HG03135 (cell line): ENCODE results near the gene CLCN2.

Source experiments
- ATAC-seq: cut with Tn5 transposase; IDR thresholded peaks from one replicate; pipeline ENCODE4 v1.9.1; 2021; ENCODE audit warnings: mild to moderate bottlenecking, moderate library complexity; ENCODE audit not compliant: unreplicated experiment

CLCN2 gene

DNA sequence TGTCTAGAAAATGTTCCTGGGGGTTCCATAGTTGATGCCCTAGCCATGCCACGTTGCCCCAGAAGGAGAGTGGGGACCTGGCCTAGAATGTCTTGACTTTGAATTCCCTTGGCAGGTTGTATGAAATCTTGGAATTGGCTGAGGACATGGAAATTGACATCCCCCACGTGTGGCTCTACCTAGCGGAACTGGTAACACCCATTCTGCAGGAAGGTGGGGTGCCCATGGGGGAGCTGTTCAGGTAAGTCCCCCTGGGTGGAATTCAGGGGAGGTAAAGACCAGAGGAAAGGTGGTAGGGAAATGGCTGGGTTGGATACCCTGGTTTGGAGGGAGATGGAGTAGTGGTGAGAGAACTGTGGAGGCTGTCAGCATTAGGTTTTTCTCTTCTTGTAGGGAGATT, 32.9 kb downstream of the CLCN2 start:
- no peak for ATAC-seq

DNA sequence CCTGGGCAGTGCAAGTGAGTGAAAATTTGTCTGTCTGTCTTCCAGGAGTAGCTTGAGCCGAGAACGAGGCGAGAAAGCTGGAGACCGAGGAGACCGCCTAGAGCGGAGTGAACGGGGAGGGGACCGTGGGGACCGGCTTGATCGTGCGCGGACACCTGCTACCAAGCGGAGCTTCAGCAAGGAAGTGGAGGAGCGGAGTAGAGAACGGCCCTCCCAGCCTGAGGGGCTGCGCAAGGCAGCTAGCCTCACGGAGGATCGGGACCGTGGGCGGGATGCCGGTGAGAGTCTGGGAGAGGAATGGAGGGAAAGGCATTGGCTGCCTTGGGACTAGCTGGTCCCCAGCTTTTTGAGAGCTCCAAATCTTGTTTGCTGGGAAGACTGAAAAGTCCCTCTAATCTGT, 34.2 kb downstream of the CLCN2 start:
- no peak for ATAC-seq

DNA sequence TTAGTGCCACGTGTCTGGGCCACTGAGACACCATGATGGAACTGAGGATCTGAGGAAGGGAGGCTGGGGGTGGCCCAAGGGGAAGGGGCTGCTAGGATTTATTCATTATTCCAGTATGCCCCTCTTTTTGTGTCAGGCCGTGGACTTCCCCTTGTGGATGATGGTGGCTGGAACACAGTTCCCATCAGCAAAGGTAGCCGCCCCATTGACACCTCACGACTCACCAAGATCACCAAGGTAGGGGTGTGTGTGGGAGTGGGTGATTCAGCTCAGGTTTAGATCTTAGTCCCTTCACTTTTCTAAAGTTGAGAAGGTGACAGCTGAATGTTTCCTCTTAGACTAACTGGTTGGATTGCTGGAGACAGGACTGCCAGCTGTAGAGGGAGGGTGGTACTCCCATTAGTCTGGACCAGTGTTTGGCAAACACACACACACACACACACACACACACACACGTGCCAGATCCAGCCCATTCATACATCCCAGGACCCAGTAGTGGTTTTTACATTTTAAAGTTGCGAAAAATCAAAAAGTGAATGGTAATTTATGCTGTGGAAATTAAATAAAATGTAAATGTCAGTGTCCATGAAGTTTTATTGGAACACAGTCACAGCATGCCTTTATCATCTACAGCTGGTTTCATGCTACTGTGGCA, 35.6 kb downstream of the CLCN2 start:
- ATAC-seq, result no peak

DNA sequence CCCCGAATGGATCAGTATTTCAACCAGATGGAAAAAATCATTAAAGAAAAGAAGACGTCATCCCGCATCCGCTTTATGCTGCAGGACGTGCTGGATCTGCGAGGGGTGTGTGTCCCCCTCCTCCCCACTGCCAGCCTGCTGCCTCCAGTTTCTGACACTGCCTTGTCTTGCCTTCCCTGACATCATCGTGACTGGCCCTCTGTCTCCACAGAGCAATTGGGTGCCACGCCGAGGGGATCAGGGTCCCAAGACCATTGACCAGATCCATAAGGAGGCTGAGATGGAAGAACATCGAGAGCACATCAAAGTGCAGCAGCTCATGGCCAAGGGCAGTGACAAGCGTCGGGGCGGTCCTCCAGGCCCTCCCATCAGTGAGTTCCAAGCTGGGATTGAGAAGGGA, 36.1 kb downstream of the CLCN2 start:
- no peak for ATAC-seq

DNA sequence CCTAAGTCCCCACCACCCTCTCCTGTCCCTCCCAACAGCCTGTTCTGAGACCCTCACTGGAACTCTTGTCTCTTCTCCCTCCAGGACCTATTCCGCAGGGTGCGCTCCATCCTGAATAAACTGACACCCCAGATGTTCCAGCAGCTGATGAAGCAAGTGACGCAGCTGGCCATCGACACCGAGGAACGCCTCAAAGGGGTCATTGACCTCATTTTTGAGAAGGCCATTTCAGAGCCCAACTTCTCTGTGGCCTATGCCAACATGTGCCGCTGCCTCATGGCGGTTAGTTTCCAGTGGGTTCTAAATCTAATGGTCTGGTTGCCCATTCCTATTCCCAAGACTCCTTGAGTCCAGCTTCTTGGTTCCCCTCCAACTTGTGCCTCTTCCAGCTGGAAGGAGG, 37.7 kb downstream of the CLCN2 start:
- no peak for ATAC-seq

DNA sequence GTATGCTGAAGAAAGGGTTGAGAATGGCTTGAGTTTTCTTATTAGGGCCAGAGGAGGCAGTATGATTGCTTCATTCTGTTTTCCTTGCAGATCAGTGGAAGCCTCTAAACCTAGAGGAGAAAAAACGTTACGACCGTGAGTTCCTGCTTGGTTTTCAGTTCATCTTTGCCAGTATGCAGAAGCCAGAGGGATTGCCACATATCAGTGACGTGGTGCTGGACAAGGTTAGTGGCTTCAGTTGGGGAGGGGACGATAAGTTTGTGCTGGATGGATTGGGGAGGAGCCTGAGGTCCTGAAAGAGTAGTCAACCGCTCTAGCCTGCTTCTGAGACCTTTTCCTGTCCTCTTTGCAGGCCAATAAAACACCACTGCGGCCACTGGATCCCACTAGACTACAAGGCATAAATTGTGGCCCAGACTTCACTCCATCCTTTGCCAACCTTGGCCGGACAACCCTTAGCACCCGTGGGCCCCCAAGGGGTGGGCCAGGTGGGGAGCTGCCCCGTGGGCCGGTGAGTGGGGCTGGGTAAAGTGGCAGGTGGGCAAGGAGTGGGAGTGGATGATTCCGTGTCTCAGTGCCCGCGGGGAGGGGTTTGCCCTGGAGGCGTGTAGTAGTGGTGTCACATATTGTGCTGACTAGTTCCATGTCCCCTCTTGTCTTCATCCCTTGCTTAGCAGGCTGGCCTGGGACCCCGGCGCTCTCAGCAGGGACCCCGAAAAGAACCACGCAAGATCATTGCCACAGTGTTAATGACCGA, 38.5 kb downstream of the CLCN2 start:
- no peak for ATAC-seq

DNA sequence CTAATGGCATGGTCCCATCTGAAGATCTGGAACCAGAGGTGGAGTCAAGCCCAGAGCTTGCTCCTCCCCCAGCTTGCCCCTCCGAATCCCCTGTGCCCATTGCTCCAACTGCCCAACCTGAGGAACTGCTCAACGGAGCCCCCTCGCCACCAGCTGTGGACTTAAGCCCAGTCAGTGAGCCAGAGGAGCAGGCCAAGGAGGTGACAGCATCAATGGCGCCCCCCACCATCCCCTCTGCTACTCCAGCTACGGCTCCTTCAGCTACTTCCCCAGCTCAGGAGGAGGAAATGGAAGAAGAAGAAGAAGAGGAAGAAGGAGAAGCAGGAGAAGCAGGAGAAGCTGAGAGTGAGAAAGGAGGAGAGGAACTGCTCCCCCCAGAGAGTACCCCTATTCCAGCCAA, 39.7 kb downstream of the CLCN2 start:
- no peak for ATAC-seq

DNA sequence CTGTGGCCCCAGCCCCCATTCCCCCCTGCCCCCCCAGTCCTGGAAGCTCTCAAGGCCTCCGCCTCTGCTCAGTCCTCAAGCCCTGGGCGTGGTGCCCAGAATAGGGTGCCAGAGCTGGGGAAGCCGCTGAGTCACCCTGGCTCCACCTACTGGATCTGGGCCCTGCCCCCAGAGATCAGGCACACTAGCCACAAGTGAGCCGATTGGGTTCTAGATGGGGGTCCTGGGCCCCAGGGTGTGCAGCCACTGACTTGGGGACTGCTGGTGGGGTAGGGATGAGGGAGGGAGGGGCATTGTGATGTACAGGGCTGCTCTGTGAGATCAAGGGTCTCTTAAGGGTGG, 41.3 kb downstream of the CLCN2 start:
- ATAC-seq, result no peak

DNA sequence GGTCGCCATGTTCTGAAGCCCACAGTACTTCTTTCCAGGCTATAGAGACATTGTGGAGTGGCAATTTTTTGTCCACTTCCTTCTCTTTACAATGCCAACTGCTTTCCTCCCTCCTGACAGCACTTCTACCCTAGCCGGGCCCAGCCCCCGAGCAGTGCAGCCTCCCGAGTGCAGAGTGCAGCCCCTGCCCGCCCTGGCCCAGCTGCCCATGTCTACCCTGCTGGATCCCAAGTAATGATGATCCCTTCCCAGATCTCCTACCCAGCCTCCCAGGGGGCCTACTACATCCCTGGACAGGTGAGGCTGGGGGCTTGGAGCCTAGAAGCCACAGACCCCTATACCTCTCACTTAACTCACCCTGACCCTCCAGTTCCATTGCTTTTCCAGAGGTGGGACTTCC, 44.2 kb downstream of the CLCN2 start:
- no peak for ATAC-seq

DNA sequence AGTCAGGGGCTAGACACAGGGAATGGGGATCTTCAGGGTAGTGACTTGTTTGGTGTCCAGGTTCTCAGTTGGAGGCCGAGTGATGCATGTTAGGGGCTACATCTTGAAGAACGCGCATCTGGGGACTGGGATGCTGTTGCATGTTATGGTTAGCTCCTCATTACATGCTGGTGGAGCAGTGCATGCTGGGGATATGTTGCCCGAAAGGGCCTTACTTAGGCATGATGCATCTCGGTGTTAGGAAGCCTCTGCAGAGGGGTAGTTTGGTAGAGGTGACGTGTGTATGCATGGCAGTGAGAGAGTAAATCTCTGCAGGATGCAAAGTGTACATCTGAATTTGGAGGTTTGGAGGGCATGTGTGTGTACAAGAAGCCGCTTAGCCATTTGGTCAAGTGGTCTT, 44.6 kb downstream of the CLCN2 start:
- no peak for ATAC-seq

DNA sequence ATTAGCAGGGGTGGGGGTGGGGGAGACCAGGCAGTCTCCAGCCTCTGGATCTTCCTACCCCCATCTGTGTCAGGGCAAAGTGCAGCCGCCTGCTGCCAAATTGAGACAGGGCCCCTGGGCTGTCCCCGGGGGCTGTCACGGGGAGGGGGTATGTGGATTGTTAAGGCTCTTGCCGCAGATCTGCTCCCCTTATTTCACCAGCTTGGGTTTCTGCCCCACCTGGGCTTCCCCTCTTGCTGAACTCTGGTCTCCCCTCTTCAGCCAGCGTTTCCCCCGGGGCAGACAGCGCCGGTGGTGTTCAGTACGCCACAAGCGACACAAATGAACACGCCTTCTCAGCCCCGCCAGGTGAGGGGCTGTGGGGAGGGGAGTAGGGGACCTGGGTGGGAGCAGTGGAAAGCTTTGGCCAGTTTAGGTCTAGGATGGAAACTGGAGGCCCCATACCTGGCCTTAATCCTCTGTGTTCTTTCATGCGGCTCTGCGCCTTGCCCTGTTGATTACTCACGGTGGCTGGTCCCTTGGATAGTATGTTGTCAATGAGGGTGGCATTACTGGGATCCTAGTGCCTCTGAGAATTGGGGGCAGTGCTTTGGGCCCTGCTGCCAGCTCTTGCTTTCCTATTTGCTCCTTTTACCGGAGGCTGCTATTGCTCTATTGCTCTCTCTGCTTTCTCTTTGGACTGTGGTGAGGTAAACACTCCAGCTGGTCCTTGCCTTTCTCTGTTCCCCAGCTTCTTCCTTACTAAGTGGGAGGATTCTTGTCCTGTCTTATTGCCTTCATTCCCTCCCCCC, 45.3 kb downstream of the CLCN2 start:
- no peak for ATAC-seq

DNA sequence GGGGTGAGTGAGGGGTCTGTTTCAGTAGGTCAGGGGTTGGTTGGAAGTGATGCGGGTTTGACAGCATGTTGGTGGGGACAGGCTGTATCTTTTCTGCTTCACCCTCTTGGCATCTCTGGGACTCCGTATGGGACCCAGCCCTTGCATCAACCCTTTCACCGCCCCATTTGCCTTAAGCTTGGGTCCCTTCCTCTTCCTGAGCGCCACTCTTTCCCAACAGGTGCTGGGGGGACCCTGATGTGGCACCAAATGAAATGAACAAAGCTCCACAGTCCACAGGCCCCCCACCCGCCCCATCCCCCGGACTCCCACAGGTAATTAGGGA, 45.9 kb downstream of the CLCN2 start:
- no peak for ATAC-seq

DNA sequence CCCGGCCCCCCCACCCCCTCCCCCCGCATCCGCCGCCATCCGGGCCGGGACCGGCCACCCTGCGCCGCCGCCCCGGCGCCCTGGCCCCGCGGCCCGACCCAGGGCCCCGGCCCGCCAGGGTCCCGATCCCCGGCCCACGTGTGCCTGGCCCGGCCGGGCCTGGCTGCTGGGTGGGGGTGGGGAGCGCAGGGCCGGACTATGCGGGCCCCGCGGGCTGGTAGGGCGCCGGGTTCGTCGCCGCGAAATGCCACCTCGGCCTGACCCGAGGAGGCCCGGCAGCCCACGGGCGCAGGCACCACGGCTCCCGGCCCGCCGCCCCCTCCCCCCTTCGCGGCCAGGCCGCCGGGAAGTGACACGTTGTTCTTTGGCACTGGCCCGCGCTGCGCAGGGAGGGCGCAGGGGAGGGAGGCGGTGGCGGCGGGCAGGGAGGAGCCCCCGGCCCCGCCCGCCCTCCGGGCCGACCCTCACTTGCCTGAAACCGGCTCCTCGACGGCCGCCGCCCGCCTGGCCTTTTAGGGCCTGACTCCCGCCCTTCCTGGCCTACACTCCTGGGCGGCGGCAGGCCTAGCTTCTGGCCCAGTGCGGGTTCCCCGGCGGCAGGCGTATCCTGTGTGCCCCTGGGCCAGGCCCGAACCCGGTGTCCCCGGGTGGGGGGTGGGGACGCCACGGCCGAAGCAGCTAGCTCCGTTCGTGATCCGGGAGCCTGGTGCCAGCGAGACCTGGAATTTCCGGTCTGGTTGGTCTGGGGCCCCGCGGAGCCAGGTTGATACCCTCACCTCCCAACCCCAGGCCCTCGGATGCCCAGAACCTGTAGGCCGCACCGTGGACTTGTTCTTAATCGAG, 46.5 kb downstream of the CLCN2 start:
- peak; percentile 36 for ATAC-seq

DNA sequence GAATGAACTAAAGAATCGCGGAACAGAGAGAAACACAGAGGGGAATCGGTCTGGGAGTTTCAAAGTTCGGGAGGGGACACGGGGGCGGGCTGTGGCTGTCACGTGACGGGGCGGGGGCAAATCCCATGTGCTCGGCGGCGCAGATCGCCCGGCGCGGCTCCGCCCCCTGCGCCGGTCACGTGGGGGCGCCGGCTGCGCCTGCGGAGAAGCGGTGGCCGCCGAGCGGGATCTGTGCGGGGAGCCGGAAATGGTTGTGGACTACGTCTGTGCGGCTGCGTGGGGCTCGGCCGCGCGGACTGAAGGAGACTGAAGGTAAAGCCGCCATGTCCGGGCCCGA, 47.1 kb downstream of the CLCN2 start, which contains the start of gene EIF4G1:
TSS of gene EIF4G1 (plus strand) at position 244 of the 337 bp plus-strand sequence. CDS start 1,191 bp downstream, outside the sequence.
- ATAC-seq, result peak; percentile 84

DNA sequence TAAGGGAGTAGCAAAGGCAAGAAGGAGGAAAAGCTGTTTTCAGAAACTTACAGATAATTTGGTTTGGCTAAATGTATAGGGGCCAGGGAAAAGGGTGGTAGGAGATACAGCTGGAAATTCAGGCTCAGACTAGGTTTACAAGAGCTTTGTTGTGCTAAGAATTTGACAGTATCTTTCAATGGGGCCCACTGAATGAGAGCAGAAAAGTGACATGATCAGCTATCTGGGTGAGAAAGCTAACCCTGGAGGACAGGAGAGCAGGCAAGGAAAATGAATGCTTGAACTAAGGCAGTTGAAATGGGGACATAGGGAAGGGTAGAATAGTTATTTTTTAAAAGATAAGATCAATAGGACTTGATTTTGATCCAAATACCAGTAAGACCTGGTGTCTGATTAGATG, 49.8 kb downstream of the CLCN2 start:
- ATAC-seq, result no peak

DNA sequence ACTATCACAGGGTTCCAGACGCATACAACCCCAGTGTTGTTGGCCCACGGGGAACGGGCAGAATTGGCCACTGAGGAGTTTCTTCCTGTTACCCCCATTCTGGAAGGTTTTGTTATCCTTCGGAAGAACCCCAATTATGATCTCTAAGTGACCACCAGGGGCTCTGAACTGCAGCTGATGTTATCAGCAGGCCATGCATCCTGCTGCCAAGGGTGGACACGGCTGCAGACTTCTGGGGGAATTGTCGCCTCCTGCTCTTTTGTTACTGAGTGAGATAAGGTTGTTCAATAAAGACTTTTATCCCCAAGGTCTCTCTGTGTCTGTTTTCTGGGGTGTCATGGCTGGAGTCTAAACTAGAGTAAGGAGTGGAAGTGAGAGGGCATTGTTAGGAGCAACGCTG, 52.7 kb downstream of the CLCN2 start:
- no peak for ATAC-seq

DNA sequence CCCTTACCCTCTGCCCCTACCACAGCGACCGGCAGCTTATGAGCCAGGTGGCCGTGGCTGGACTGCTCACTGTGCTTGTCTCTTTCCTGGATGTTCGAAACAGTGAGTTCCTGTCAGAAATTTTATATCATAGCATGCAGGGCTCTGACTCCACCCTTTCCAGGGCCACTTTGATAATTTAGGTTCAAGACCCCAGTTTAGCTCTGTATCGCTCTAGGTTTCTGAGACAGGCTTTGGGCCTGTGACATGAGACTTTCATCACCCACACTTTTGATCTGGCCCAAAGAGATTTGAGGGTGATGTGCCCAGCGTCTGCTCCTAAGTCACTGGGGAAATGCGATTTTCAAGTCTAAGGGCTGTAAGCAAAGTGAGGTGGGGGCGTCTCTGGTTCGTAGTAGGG, 53.5 kb downstream of the CLCN2 start:
- ATAC-seq, result no peak

DNA sequence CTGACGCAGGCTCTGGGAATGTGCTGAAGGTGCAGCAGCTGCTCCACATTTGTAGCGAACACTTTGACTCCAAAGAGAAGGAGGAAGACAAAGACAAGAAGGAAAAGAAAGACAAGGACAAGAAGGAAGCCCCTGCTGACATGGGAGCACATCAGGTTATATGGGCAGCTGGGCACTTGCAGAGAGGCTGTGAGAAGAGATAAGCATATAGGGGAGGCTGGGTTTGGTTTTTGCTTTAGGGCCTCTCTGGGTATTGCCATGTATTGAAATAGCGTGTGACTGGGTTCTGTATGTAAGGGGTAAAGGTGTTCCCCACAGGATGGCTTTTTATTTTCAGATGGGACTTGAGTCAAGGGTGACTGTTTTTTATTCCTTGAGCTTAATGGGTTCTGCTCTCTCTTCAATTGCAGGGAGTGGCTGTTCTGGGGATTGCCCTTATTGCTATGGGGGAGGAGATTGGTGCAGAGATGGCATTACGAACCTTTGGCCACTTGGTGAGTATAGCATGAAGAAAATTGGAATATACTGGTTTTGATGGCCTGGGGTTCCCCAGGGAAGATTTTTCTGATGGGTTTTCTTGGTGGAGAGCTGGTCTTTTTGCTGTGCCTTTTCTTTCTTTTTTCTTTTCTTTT, 54.9 kb downstream of the CLCN2 start:
- no peak for ATAC-seq

DNA sequence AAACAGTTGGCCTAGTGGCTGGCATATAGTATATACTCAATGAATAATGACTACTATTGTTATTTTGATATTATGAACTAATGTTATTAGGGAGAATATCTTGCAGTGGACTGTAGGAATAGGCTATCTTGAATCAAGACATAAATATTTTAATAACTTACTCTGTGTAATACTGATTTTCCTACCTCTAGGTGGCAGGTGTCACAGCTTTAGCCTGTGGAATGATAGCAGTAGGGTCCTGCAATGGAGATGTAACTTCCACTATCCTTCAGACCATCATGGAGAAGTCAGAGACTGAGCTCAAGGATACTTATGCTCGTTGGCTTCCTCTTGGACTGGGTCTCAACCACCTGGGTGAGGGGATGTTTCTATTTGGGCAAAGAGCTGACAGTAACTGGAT, 55.8 kb downstream of the CLCN2 start:
- no peak for ATAC-seq

DNA sequence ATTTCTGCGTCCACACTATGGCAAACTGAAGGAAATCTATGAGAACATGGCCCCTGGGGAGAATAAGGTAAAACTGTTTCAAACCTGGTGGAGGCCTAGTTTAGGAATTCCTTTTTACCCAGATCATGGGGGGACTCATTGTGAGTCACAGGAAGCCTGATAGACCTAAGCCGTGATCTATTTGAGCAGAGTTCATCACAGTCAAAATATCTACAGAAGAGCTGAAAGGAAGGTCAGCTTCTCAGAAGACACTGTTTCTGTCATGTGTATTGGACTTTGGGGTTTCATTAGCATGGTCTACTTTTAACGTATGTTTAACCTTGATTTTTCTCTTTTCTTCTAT, 61.1 kb downstream of the CLCN2 start:
- no peak for ATAC-seq
